DMS 273 (cell line): ENCODE results near the gene ASCC1.
A peak's percentile ranks its signal among the peaks of the same experiment; 100 is the strongest.

Source experiments
- DNase-seq: peaks from one replicate; lab custom pipeline; 2025; ENCODE audit not compliant: unreplicated experiment; lab: John Stamatoyannopoulos, UW

The ASCC1 gene

GRCh38 chr10:72086466-72087391, 129.3 kb downstream of the ASCC1 start:
- DNase-seq = no peak

- no peak for DNase-seq
These were observed 130.1 kb downstream of the ASCC1 start for GRCh38 chr10:72085864-72086465.

- no peak for DNase-seq
These were observed 130.9 kb downstream of the ASCC1 start for GRCh38 chr10:72085166-72085565.

- no peak for DNase-seq
These were observed 132.2 kb downstream of the ASCC1 start for GRCh38 chr10:72083790-72084459.

GRCh38 chr10:72082856-72083789, 133.0 kb downstream of the ASCC1 start:
- no peak for DNase-seq

GRCh38 chr10:72081772-72082590, 134.1 kb downstream of the ASCC1 start:
- no peak for DNase-seq

GRCh38 chr10:72081210-72081609, 134.9 kb downstream of the ASCC1 start:
- no peak for DNase-seq

GRCh38 chr10:72080042-72080975, 135.8 kb downstream of the ASCC1 start:
- no peak for DNase-seq

- DNase-seq = peak; percentile 66
These were observed 136.7 kb downstream of the ASCC1 start for GRCh38 chr10:72079356-72079755.

- DNase-seq = no peak
These were observed 138.6 kb downstream of the ASCC1 start for GRCh38 chr10:72077275-72077990.

GRCh38 chr10:72076756-72077155, 139.3 kb downstream of the ASCC1 start:
- DNase-seq = no peak

- DNase-seq = no peak
These were observed 140.5 kb downstream of the ASCC1 start for GRCh38 chr10:72075376-72076115.

- no peak for DNase-seq
These were observed 141.3 kb downstream of the ASCC1 start for GRCh38 chr10:72074574-72075375.

- DNase-seq = no peak
These were observed 142.1 kb downstream of the ASCC1 start for GRCh38 chr10:72073708-72074573.

- DNase-seq = no peak
These were observed 143.4 kb downstream of the ASCC1 start for GRCh38 chr10:72072639-72073038.

- DNase-seq = no peak
These were observed 144.0 kb downstream of the ASCC1 start for GRCh38 chr10:72072046-72072445.
